ENCODE results near the gene ETV2. TPM values are rescaled to one million over a fixed set of nuclear protein-coding genes. Genes with fewer than 3 reads are reported as not detected.
"Not testable (repeated sequence)": the region's sequence is repeated elsewhere in the genome, so short reads cannot be mapped to it uniquely, and the experiment has no call there.

The ETV2 gene
- total RNA-seq, 1 experiment from 2014 or later = not detected

- DNase-seq (ENCODE audit: low read depth) = peak; percentile 99
These were observed 12.8 kb upstream of the ETV2 start, which contains the start of gene RBM42 for GRCh38 chr19:35628565-35629331. TSS of gene RBM42 (plus strand) at chr19:35629036. CDS start at chr19:35629154, 118 bp downstream.

DNA sequence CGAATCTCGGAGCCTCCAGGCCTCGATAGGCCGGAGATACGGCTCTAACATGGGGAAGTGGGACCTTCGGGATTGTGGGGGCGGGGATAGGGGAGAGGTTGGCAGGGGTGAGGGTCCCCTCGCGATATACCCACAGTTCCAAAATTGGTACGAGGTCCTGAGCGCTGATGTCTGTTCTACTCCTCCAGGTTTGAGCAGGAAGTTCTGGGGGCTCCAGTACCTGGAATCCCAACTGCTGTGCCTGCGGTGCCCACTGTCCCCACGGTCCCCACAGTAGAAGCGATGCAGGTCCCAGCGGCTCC is 12.3 kb upstream of the ETV2 start:
- no peak for DNase-seq (ENCODE audit: low read depth)

- DNase-seq (ENCODE audit: low read depth) = no peak
These were observed 7.7 kb upstream of the ETV2 start for GRCh38 chr19:35633727-35634440.

DNA sequence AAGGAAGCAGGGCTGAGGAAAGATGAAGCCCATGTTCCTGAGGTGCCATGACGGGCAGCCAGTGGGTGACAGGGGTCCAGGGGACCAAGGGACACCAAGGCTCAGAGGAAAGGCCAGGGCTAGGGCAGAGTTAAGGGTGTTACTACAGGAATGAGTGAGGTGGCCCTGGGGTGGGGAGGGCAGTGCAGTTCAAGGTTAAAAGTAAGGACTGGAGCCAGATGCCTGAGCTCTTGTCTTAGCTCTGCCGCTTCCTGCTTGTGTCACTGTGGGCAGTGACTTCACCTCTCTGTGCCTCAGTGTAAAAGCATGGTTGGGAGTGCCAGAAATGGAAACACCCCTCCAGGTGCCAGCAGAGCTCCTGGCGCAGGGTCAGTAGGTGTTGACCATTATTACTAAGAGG is 4.9 kb upstream of the ETV2 start:
- no peak for DNase-seq (ENCODE audit: low read depth)

DNA sequence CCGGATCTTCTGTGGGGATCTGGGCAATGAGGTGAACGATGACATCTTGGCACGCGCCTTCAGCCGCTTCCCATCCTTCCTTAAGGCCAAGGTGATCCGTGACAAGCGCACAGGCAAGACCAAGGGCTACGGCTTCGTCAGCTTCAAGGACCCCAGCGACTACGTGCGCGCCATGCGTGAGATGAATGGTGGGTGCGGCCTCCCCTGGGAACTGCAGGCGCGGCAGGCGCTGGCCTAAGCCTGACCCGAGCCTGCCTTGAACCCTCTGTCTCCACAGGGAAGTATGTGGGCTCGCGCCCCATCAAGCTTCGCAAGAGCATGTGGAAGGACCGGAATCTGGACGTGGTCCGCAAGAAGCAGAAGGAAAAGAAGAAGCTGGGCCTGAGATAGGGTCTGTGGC is 4.4 kb upstream of the ETV2 start:
- DNase-seq (ENCODE audit: low read depth) = no peak

GRCh38 chr19:35639321-35639639 is 2.3 kb upstream of the ETV2 start:
- DNase-seq (ENCODE audit: low read depth) = no peak

GRCh38 chr19:35639863-35640262 is 1.7 kb upstream of the ETV2 start:
- no peak for DNase-seq (ENCODE audit: low read depth)

DNA sequence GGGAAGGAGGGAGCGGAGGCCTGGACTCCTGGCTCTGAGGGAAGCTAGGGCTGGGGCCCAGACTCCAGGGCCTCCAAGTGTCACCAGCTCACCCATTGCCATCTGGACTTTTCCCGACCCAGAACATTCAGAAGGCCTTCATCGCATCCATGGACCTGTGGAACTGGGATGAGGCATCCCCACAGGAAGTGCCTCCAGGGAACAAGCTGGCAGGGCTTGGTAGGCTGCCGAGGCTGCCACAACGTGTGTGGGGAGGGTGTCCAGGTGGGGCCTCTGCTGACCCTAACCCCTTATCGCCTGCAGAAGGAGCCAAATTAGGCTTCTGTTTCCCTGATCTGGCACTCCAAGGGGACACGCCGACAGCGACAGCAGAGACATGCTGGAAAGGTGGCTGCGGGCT is 767 bp downstream of the ETV2 start:
- no peak for DNase-seq (ENCODE audit: low read depth)

GRCh38 chr19:35642798-35643254 is 1.3 kb downstream of the ETV2 start:
- no peak for DNase-seq (ENCODE audit: low read depth)

DNA sequence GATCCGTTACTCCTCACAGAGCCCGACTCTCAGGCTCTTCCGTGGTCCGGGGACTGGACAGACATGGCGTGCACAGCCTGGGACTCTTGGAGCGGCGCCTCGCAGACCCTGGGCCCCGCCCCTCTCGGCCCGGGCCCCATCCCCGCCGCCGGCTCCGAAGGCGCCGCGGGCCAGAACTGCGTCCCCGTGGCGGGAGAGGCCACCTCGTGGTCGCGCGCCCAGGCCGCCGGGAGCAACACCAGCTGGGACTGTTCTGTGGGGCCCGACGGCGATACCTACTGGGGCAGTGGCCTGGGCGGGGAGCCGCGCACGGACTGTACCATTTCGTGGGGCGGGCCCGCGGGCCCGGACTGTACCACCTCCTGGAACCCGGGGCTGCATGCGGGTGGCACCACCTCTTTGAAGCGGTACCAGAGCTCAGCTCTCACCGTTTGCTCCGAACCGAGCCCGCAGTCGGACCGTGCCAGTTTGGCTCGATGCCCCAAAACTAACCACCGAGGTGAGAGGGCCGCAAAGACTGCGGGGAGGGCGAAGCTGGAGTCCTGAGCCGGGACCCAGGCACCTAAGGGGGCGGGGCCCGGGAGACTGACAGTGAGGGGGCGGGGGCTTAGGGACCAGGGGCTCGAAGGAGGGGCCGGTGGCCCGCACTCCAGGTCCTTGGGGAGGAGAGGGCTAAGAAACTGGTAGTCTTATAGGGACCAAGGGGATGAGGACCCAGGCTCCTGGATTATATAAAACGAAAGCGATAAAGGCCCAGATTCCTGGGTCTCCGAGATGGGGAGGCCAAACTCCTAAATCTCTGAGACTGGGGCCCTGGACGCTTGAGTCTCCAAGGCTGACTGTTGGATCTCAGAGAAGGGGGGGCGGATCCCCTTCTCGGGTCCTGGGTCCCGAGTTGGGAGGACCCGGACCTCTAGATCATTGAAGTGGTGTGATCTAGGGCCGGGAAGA is 2.0 kb downstream of the ETV2 start:
- DNase-seq (ENCODE audit: low read depth) = peak; percentile 86

- peak; percentile 97 for DNase-seq (ENCODE audit: low read depth)
These were observed 2.9 kb downstream of the ETV2 start for GRCh38 chr19:35644206-35644986.

DNA sequence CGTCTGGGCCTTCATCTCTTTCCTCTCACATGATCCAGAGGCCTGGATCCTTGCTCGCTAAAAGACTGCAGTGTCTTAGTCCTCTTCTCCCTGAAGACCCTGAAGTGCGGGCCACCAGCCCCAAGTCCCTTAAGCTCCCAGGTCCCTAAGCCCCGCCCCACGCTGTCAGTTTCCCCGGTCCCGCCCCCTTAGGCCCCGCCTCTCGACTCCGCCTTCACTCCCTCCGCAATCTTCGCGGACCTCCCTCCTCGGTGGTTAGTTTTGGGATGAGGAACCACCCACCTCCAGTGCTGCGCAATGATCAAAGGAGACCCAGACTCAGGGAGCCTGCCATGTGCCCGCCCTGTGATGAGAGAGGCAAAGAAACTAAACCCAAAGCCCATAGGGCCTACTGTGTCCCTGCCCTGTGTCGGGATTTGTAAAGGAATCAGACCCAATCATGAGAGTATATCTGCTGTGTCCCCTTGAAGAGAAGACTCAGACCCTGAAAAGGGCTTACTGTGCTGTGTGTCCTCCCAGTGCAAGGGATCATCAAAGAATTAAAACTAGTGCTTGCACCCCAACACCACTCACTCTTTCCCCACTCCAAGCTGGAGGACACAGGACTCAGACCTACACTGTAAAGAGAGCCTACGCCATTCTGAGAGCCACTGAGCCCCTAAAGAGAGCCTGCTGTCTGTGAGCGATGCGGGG is 3.6 kb downstream of the ETV2 start:
- peak; percentile 73 for DNase-seq (ENCODE audit: low read depth)

DNA sequence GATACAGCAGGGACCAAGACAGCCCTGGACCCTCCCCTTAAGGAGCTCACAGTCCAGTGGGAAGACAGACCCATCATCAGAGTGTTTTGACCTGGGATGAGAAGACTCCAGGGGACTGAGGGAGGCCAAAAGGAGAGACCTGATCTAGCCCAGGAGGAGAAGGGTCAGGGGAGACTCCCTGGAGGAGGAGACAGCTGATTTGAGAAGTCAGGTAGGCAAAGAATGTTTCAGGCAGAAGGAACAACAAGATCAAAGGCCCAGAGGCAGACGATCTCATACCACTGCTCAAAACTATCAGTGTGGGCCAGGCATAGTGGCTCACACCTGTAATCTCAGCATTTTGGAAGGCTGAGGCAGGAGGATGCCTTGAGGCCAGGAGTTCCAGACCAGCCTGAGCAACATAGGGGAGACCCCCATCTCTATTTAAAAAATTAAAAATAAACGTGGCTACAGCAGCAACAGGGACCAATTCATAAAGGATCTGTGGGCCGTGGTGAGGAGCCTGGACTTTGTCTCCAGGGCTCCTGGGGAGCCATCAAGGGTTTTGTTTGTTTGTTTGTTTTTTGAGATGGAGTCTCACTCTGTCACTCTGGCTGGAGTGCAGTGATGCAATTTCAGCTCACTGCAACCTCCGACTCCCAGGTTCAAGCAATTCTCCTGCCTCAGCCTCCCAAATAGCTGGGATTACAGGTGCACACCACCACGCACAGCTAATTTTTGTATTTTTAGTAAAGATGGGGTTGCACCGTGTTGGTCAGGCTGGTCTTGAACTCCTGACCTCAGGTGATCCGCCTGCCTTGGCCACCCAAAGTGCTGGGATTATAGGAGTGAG is 4.4 kb downstream of the ETV2 start:
- no peak for DNase-seq (ENCODE audit: low read depth)

DNA sequence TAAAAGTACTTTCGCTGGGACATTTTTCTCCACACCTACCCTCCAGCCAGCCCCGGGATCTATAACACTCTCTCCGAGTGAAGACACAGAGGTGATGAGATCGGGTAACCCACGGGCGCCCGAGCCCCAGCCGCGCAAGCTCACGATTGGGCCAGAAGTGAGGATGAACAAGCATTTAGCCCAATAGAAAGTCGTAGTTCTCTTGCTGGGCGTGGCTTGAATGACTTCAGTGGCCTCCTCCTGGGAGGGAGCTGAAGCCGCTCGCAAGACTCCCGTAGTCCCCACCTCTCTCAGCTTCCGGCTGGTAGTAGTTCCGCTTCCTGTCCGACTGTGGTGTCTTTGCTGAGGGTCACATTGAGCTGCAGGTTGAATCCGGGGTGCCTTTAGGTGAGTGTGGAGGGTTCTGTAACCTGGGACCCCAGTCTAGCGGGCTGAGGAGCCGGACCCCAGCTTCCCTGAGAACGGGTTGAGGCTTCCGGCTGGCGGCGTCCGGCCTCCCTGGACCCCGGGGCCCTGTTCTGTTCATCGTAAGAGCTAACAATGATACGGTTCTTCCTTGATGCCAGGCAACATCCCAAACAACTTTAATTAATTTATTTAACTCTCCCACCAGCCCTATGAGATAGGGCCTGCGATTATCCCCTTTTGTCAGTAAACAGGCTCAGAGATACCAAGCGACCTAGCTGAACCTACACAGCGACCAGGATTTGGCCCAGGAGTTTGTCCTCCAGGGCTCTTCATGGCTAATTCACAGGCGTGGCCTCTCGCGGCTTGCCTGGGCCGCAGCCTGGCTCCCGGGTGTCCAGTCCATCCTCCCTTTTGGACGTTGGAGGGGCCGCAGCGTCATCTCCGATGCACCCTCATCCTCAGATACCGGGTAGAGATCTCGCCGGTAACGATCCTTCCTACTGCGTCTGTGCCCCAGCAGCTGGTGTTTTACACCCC is 6.7 kb downstream of the ETV2 start, which contains the start of gene COX6B1:
COX6B1 (plus strand) TSS at position 307 of the 945 bp plus-strand sequence. CDS start 2,921 bp downstream, outside the sequence.
- peak; percentile 98 for DNase-seq (ENCODE audit: low read depth)

GRCh38 chr19:35650581-35650980 is 9.0 kb downstream of the ETV2 start:
- DNase-seq (ENCODE audit: low read depth) = no peak

GRCh38 chr19:35654828-35655227 is 13.3 kb downstream of the ETV2 start:
- DNase-seq (ENCODE audit: low read depth) = not testable (repeated sequence)

DNA sequence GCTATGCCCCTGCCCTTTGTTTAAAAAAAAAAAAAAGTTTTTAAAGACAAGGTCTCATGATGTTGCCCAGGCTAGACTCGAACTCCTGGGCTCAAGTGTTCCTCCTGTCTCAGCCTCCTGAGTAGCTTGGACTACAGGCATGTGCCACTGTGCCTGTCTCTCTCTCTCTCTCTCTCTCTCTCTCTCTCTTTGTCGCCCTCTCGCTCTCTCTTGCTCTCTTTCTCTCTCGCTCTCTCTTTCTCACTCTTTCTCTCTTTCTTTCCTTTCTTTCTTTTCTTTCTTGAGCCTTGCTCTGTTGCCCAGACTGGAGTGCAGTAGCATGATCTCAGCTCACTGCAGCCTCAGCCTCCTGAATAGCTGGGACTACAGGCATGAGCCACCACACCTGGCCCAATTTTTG is 14.1 kb downstream of the ETV2 start:
- DNase-seq (ENCODE audit: low read depth) = no peak

DNA sequence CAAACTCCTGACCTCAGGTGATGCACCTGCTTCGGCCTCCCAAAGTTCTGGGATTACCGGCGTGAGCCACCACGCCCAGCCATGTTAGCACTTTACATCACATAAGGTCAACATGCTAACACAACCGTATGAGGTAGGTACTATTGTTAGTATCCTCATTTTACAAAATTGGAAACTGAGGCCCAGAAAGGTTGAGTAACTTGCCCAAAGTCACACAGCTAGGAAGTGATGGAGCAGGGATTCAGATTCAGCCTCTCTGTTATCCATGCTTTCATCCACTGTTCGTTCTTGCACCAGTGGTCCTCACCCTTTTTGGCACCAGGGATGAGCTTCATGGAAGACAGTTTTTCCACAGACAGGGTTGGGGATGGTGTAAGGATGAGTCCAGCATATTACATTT is 15.2 kb downstream of the ETV2 start:
- DNase-seq (ENCODE audit: low read depth) = no peak

Data from Daoy (cell line).